ENCODE results near the gene KRTAP19-8.

The KRTAP19-8 gene

GRCh38 chr21:31038376-31038775, at the start of gene KRTAP19-8:
Gene KRTAP19-8 (minus strand): TSS chr21:31038476. CDS start chr21:31038443, 33 bp downstream.
- DNase-seq (ENCODE audit: low spot score) = no peak

- no peak for DNase-seq (ENCODE audit: low spot score)
Measured at GRCh38 chr21:31087639-31088473, 49.6 kb upstream of the KRTAP19-8 start.

GRCh38 chr21:31084689-31085088, 46.4 kb upstream of the KRTAP19-8 start:
- no peak for DNase-seq (ENCODE audit: low spot score)

- DNase-seq (ENCODE audit: low spot score) = no peak
Measured at GRCh38 chr21:31078796-31079195, 40.5 kb upstream of the KRTAP19-8 start.

- DNase-seq (ENCODE audit: low spot score) = no peak
Measured at GRCh38 chr21:31078216-31078615, 39.9 kb upstream of the KRTAP19-8 start.

GRCh38 chr21:31075848-31076247, 37.6 kb upstream of the KRTAP19-8 start:
- no peak for DNase-seq (ENCODE audit: low spot score)

- no peak for DNase-seq (ENCODE audit: low spot score)
Measured at GRCh38 chr21:31072533-31072932, 34.3 kb upstream of the KRTAP19-8 start.

GRCh38 chr21:31064803-31065202, 26.5 kb upstream of the KRTAP19-8 start:
- DNase-seq (ENCODE audit: low spot score) = no peak

GRCh38 chr21:31052489-31053142, 14.3 kb upstream of the KRTAP19-8 start:
- no peak for DNase-seq (ENCODE audit: low spot score)

GRCh38 chr21:31050577-31051157, 12.4 kb upstream of the KRTAP19-8 start:
- no peak for DNase-seq (ENCODE audit: low spot score)

- no peak for DNase-seq (ENCODE audit: low spot score)
Measured at GRCh38 chr21:31045841-31046240, 7.6 kb upstream of the KRTAP19-8 start.

- DNase-seq (ENCODE audit: low spot score) = no peak
Measured at GRCh38 chr21:31043471-31043870, 5.2 kb upstream of the KRTAP19-8 start.

- DNase-seq (ENCODE audit: low spot score) = no peak
Measured at GRCh38 chr21:31042080-31042464, 3.8 kb upstream of the KRTAP19-8 start.

GRCh38 chr21:31041295-31042079, 3.2 kb upstream of the KRTAP19-8 start:
- DNase-seq (ENCODE audit: low spot score) = no peak

GRCh38 chr21:31034378-31034777, 3.9 kb downstream of the KRTAP19-8 start:
- no peak for DNase-seq (ENCODE audit: low spot score)

GRCh38 chr21:31030367-31031106, 7.7 kb downstream of the KRTAP19-8 start:
- DNase-seq (ENCODE audit: low spot score) = no peak

GRCh38 chr21:31023680-31024079, 14.6 kb downstream of the KRTAP19-8 start:
- no peak for DNase-seq (ENCODE audit: low spot score)

- DNase-seq (ENCODE audit: low spot score) = no peak
Measured at GRCh38 chr21:31022306-31022705, 16.0 kb downstream of the KRTAP19-8 start.

GRCh38 chr21:31018232-31018631, 20.0 kb downstream of the KRTAP19-8 start:
- DNase-seq (ENCODE audit: low spot score) = no peak

- DNase-seq (ENCODE audit: low spot score) = no peak
Measured at GRCh38 chr21:31014891-31015290, 23.4 kb downstream of the KRTAP19-8 start.
